ENCODE measurements around the gene IPO9.
"Not testable (repeated sequence)": the region's sequence is repeated elsewhere in the genome, so short reads cannot be mapped to it uniquely, and the experiment has no call there.

The IPO9 gene

GRCh38 chr1:201842472-201843027 lies 13.6 kb downstream of the IPO9 start:
- Histone ChIP-seq H3K4me2 (no peak overlapping the region), H3K4me1 (peaks cover 10% of the 10 kb centered on the region), H3K27me3 (no peaks in the 10 kb centered on the region), H3K36me3 (peaks cover 74% of the 10 kb centered on the region), H3K27ac (no peak overlapping the region), H4K20me1 (peaks cover 100% of the 10 kb centered on the region), H3K4me3 (no peak overlapping the region), H3K9me3 (no peaks in the 10 kb centered on the region), H3K9ac (no peak overlapping the region)
- no peak for TF ChIP-seq Cebpa-rat (IDR thresholded peaks at IDR 0.05)

GRCh38 chr1:201845331-201846083 lies 16.6 kb downstream of the IPO9 start:
- no peaks in the 10 kb centered on the region for H3K9me3 ChIP-seq
- no peak overlapping the region for H3K4me2 ChIP-seq
- H3K36me3 ChIP-seq, result peaks cover 76% of the 10 kb centered on the region
- H3K27me3 ChIP-seq, result no peaks in the 10 kb centered on the region
- no peak for TF ChIP-seq Cebpa-rat (IDR thresholded peaks at IDR 0.05)
- no peak overlapping the region for H3K27ac ChIP-seq
- H4K20me1 ChIP-seq, result peaks cover 82% of the 10 kb centered on the region
- H3K9ac ChIP-seq, result no peak overlapping the region
- H3K4me1 ChIP-seq, result peaks cover 17% of the 10 kb centered on the region
- no peak overlapping the region for H3K4me3 ChIP-seq

GRCh38 chr1:201847150-201847549 lies 18.2 kb downstream of the IPO9 start:
- H3K4me2 ChIP-seq, result no peak overlapping the region
- H3K4me1 ChIP-seq, result peaks cover 17% of the 10 kb centered on the region
- no peaks in the 10 kb centered on the region for H3K9me3 ChIP-seq
- TF ChIP-seq Cebpa-rat (IDR thresholded peaks at IDR 0.05), result no peak
- H3K27ac ChIP-seq, result no peak overlapping the region
- H3K27me3 ChIP-seq, result no peaks in the 10 kb centered on the region
- H4K20me1 ChIP-seq, result peaks cover 65% of the 10 kb centered on the region
- no peak overlapping the region for H3K4me3 ChIP-seq
- no peak overlapping the region for H3K9ac ChIP-seq
- peaks cover 81% of the 10 kb centered on the region for H3K36me3 ChIP-seq

- Histone ChIP-seq H3K36me3 (peaks cover 81% of the 10 kb centered on the region), H4K20me1 (peaks cover 55% of the 10 kb centered on the region), H3K4me3 (no peak overlapping the region), H3K9ac (no peak overlapping the region), H3K9me3 (no peaks in the 10 kb centered on the region), H3K27me3 (no peaks in the 10 kb centered on the region), H3K4me2 (no peak overlapping the region), H3K27ac (no peak overlapping the region), H3K4me1 (peaks cover 17% of the 10 kb centered on the region)
- no peak for TF ChIP-seq Cebpa-rat (IDR thresholded peaks at IDR 0.05)
These were observed 19.3 kb downstream of the IPO9 start for GRCh38 chr1:201848230-201848629.

- no peak overlapping the region for H3K27ac ChIP-seq
These were observed 20.6 kb downstream of the IPO9 start for GRCh38 chr1:201849372-201850052.

GRCh38 chr1:201850053-201850397 lies 21.1 kb downstream of the IPO9 start:
- H3K27ac ChIP-seq, result no peak overlapping the region
- no peaks in the 10 kb centered on the region for H3K9me3 ChIP-seq
- H3K36me3 ChIP-seq, result peaks cover 92% of the 10 kb centered on the region
- H3K27me3 ChIP-seq, result no peaks in the 10 kb centered on the region
- no peak overlapping the region for H3K4me2 ChIP-seq
- H4K20me1 ChIP-seq, result peaks cover 37% of the 10 kb centered on the region
- no peak overlapping the region for H3K9ac ChIP-seq
- no peak for TF ChIP-seq Cebpa-rat (IDR thresholded peaks at IDR 0.05)
- peaks cover 17% of the 10 kb centered on the region for H3K4me1 ChIP-seq
- H3K4me3 ChIP-seq, result no peak overlapping the region

More at GRCh38 chr1:201849372-201850052, 20.6 kb downstream of the IPO9 start:
- Histone ChIP-seq H3K4me1 (peaks cover 17% of the 10 kb centered on the region), H3K36me3 (peaks cover 89% of the 10 kb centered on the region), H3K9me3 (no peaks in the 10 kb centered on the region), H3K4me2 (no peak overlapping the region), H3K27me3 (no peaks in the 10 kb centered on the region), H3K4me3 (no peak overlapping the region), H3K9ac (no peak overlapping the region), H4K20me1 (peaks cover 42% of the 10 kb centered on the region)
- TF ChIP-seq Cebpa-rat (IDR thresholded peaks at IDR 0.05), result no peak

- Histone ChIP-seq H3K4me1 (peaks cover 14% of the 10 kb centered on the region), H3K27ac (no peak overlapping the region), H3K36me3 (peaks cover 99% of the 10 kb centered on the region), H3K27me3 (no peaks in the 10 kb centered on the region), H3K9ac (no peak overlapping the region), H3K4me2 (no peak overlapping the region), H4K20me1 (peaks cover 17% of the 10 kb centered on the region), H3K4me3 (no peak overlapping the region), H3K9me3 (no peaks in the 10 kb centered on the region)
- TF ChIP-seq Cebpa-rat (IDR thresholded peaks at IDR 0.05), result no peak
These were observed 23.0 kb downstream of the IPO9 start for GRCh38 chr1:201851949-201852348.

- not testable (repeated sequence) for H3K9ac ChIP-seq, H3K27me3 ChIP-seq, H3K4me2 ChIP-seq, H4K20me1 ChIP-seq, H3K9me3 ChIP-seq, H3K4me3 ChIP-seq, H3K27ac ChIP-seq, H3K4me1 ChIP-seq
- H3K36me3 ChIP-seq, result peaks cover 100% of the 10 kb centered on the region
These were observed 27.8 kb downstream of the IPO9 start for GRCh38 chr1:201856722-201857121.

- Histone ChIP-seq H3K27me3 (no peaks in the 10 kb centered on the region), H3K36me3 (peaks cover 100% of the 10 kb centered on the region), H4K20me1 (no peaks in the 10 kb centered on the region), H3K9me3 (no peaks in the 10 kb centered on the region), H3K4me2 (no peak overlapping the region), H3K4me3 (no peak overlapping the region), H3K4me1 (no peaks in the 10 kb centered on the region), H3K27ac (no peak overlapping the region), H3K9ac (no peak overlapping the region)
- TF ChIP-seq Cebpa-rat (IDR thresholded peaks at IDR 0.05), result no peak
These were observed 30.5 kb downstream of the IPO9 start for GRCh38 chr1:201859424-201859823.

GRCh38 chr1:201861448-201861847 lies 32.5 kb downstream of the IPO9 start:
- no peak overlapping the region for H3K4me3 ChIP-seq
- no peak overlapping the region for H3K9ac ChIP-seq
- H3K4me1 ChIP-seq, result no peaks in the 10 kb centered on the region
- H4K20me1 ChIP-seq, result no peaks in the 10 kb centered on the region
- H3K9me3 ChIP-seq, result no peaks in the 10 kb centered on the region
- no peak; the same call in 1 of the 2 replicates for TF ChIP-seq Cebpa-rat (IDR thresholded peaks at IDR 0.05)
- no peak overlapping the region for H3K4me2 ChIP-seq
- no peaks in the 10 kb centered on the region for H3K27me3 ChIP-seq
- H3K36me3 ChIP-seq, result peaks cover 98% of the 10 kb centered on the region
- H3K27ac ChIP-seq, result no peak overlapping the region
